HG03060 (cell line): Measurements from ENCODE around the gene DLGAP1.

ENCODE experiments used
- ATAC-seq: cut with Tn5 transposase; IDR thresholded peaks from one replicate; pipeline ENCODE4 v1.9.1; 2021; ENCODE audit warnings: low read depth, moderate number of reproducible peaks; ENCODE audit not compliant: unreplicated experiment

Gene DLGAP1

GRCh38 chr18:3914109-3914508 is 541.0 kb downstream of the DLGAP1 start:
- ATAC-seq, result no peak

- ATAC-seq, result no peak
Observed at GRCh38 chr18:3912705-3913104, 542.4 kb downstream of the DLGAP1 start.

GRCh38 chr18:3911413-3911812 is 543.7 kb downstream of the DLGAP1 start:
- ATAC-seq, result no peak

- no peak for ATAC-seq
Observed at GRCh38 chr18:3910512-3910911, 544.6 kb downstream of the DLGAP1 start.

GRCh38 chr18:3907955-3908354 is 547.2 kb downstream of the DLGAP1 start:
- ATAC-seq, result no peak

- no peak for ATAC-seq
Observed at GRCh38 chr18:3906116-3906750, 548.9 kb downstream of the DLGAP1 start.

GRCh38 chr18:3903337-3903736 is 551.8 kb downstream of the DLGAP1 start:
- no peak for ATAC-seq

GRCh38 chr18:3902676-3903075 is 552.4 kb downstream of the DLGAP1 start:
- no peak for ATAC-seq

GRCh38 chr18:3901811-3902210 is 553.3 kb downstream of the DLGAP1 start:
- no peak for ATAC-seq

- ATAC-seq, result no peak
Observed at GRCh38 chr18:3901042-3901441, 554.1 kb downstream of the DLGAP1 start.

GRCh38 chr18:3900327-3900726 is 554.8 kb downstream of the DLGAP1 start:
- ATAC-seq, result no peak

- no peak for ATAC-seq
Observed at GRCh38 chr18:3898861-3899613, 556.1 kb downstream of the DLGAP1 start.

GRCh38 chr18:3892152-3892551 is 563.0 kb downstream of the DLGAP1 start:
- ATAC-seq, result no peak

- no peak for ATAC-seq
Observed at GRCh38 chr18:3891245-3891644, 563.9 kb downstream of the DLGAP1 start.

GRCh38 chr18:3889803-3890202 is 565.3 kb downstream of the DLGAP1 start:
- ATAC-seq, result no peak

GRCh38 chr18:3889121-3889520 is 566.0 kb downstream of the DLGAP1 start:
- ATAC-seq, result no peak

- no peak for ATAC-seq
Observed at GRCh38 chr18:3886575-3887322, 568.4 kb downstream of the DLGAP1 start.

- no peak for ATAC-seq
Observed at GRCh38 chr18:3885209-3885792, 569.8 kb downstream of the DLGAP1 start.

GRCh38 chr18:3879836-3880120 is 575.3 kb downstream of the DLGAP1 start:
- ATAC-seq, result no peak

- no peak for ATAC-seq
Observed at GRCh38 chr18:3879114-3879835, 575.8 kb downstream of the DLGAP1 start.

GRCh38 chr18:3878401-3878800 is 576.7 kb downstream of the DLGAP1 start:
- ATAC-seq, result no peak
